IMR-90 (cell line): ENCODE data around the gene TCN1. TPM values are rescaled to one million over a fixed set of nuclear protein-coding genes. Genes with fewer than 3 reads are reported as not detected.

Experiments
- ATAC-seq: fragments of 200-7000 bp; cut with Tn5 transposase; 2 replicates; pipeline ENCODE4 v1.9.1; 2020; ENCODE audit warnings: low read depth, mild to moderate bottlenecking, moderate library complexity
- BruUV-seq: library from RNA; stranded (reverse); fragments of 400-500 nt; replicated peaks from 2 replicates; lab custom pipeline; 2021; lab: Mats Ljungman, UMichigan
- CTCF ChIA-PET: fragments of 300-600 bp; formaldehyde crosslinking; extraction: SDS; loops from one replicate; lab custom pipeline; 2021; ENCODE audit warnings: antibody characterized with exemption; lab: Yijun Ruan, JAX
- POLR2A ChIA-PET: fragments of 300-600 bp; sonication (Branson Sonifier 250); formaldehyde crosslinking; loops from one replicate; lab custom pipeline; 2022; ENCODE audit warnings: antibody characterized with exemption; ENCODE audit not compliant: unreplicated experiment; lab: Charles Lee
- DNase-seq: peaks from one replicate; pipeline ENCODE4 v3.0.0; 2013
- H2AFZ ChIP-seq: replicated peaks from 2 replicates; pipeline ENCODE3; 2013; ENCODE audit warnings: low read length, mild to moderate bottlenecking; ENCODE audit not compliant: poor library complexity
- H2AK5ac ChIP-seq: 2 replicates; pipeline ENCODE4 v1.6.1; 2013; ENCODE audit warnings: low read depth, low read length, inconsistent platforms
- H2AK9ac ChIP-seq: replicated peaks from 2 replicates; pipeline ENCODE3; 2013; ENCODE audit warnings: mild to moderate bottlenecking, low read depth, low read length, moderate library complexity; ENCODE audit not compliant: poor library complexity
- H2BK120ac ChIP-seq: 2 replicates; pipeline ENCODE4 v1.6.1; 2013; ENCODE audit warnings: low read depth, low read length, inconsistent platforms
- H2BK15ac ChIP-seq: 3 replicates; pipeline ENCODE4 v1.6.1; 2013; ENCODE audit warnings: low read depth, low read length, inconsistent platforms
- H2BK20ac ChIP-seq: 2 replicates; pipeline ENCODE4 v1.6.1; 2013; ENCODE audit warnings: low read depth, mild to moderate bottlenecking, inconsistent platforms, low read length, moderate library complexity
- H2BK5ac ChIP-seq: 2 replicates; pipeline ENCODE4 v1.6.1; 2013; ENCODE audit warnings: mild to moderate bottlenecking, low read depth, low read length, inconsistent platforms; ENCODE audit not compliant: poor library complexity, severe bottlenecking
- H3K14ac ChIP-seq: replicated peaks from 2 replicates; pipeline ENCODE4 v1.6.1; 2013; ENCODE audit warnings: low read depth, low read length, inconsistent platforms
- H3K18ac ChIP-seq: 2 replicates; pipeline ENCODE4 v1.6.1; 2013; ENCODE audit warnings: low read depth, low read length, control low read depth
- H3K23ac ChIP-seq: 2 replicates; pipeline ENCODE4 v1.6.1; 2013; ENCODE audit warnings: low read depth, low read length, inconsistent platforms
- H3K27ac ChIP-seq: 2 replicates; pipeline ENCODE4 v1.5.1; 2013; ENCODE audit warnings: mild to moderate bottlenecking, control low read depth, low read length; ENCODE audit not compliant: insufficient read depth
- H3K27me3 ChIP-seq: 2 replicates; pipeline ENCODE4 v1.6.1; 2013; ENCODE audit warnings: low read length; ENCODE audit not compliant: control insufficient read depth, insufficient read depth
- H3K36me3 ChIP-seq: 2 replicates; pipeline ENCODE4 v1.6.1; 2013; ENCODE audit warnings: low read length, mixed read lengths; ENCODE audit not compliant: control insufficient read depth, insufficient read depth
- H3K4ac ChIP-seq: 2 replicates; pipeline ENCODE4 v1.6.1; 2013; ENCODE audit warnings: low read depth, low read length, inconsistent platforms
- H3K4me1 ChIP-seq: 2 replicates; pipeline ENCODE4 v1.6.1; 2013; ENCODE audit warnings: low read length, mixed read lengths; ENCODE audit not compliant: control insufficient read depth, insufficient read depth
- H3K4me2 ChIP-seq: 2 replicates; pipeline ENCODE4 v1.6.1; 2013; ENCODE audit warnings: low read depth, mild to moderate bottlenecking, control low read depth, low read length, moderate library complexity
- H3K4me3 ChIP-seq: 2 replicates; pipeline ENCODE4 v1.5.1; 2013; ENCODE audit warnings: low read depth, mild to moderate bottlenecking, control low read depth, low read length, moderate library complexity; ENCODE audit not compliant: insufficient read depth
- H3K56ac ChIP-seq: 2 replicates; pipeline ENCODE4 v1.6.1; 2013; ENCODE audit warnings: low read length, inconsistent platforms; ENCODE audit not compliant: insufficient read depth; ENCODE audit errors: extremely low read depth
- H3K79me1 ChIP-seq, 2 experiments: 2 replicates each; pipeline ENCODE4 v1.6.1; 2013; ENCODE audit warnings: low read length in 2 of 2, inconsistent platforms in 1 of 2, low read depth in 1 of 2
- H3K9ac ChIP-seq: 2 replicates; pipeline ENCODE4 v1.6.1; 2013; ENCODE audit warnings: low read depth, low read length, control low read depth
- H3K9me1 ChIP-seq: 2 replicates; pipeline ENCODE4 v1.6.1; 2013; ENCODE audit warnings: low read length, inconsistent platforms; ENCODE audit not compliant: insufficient read depth
- H3K9me3 ChIP-seq: 2 replicates; pipeline ENCODE4 v1.6.1; 2013; ENCODE audit warnings: low read length; ENCODE audit not compliant: control insufficient read depth, insufficient read depth
- H4K20me1 ChIP-seq: 2 replicates; pipeline ENCODE4 v1.6.1; 2013; ENCODE audit warnings: low read length, inconsistent platforms; ENCODE audit not compliant: insufficient read depth
- H4K5ac ChIP-seq: 2 replicates; pipeline ENCODE4 v1.6.1; 2013; ENCODE audit warnings: mild to moderate bottlenecking, low read depth, low read length, control low read depth
- H4K8ac ChIP-seq, 2 experiments: 2 replicates each; pipeline ENCODE4 v1.6.1; 2013; ENCODE audit warnings: low read depth in 2 of 2, low read length in 2 of 2, control low read depth in 1 of 2, inconsistent platforms in 1 of 2
- H4K91ac ChIP-seq: 2 replicates; pipeline ENCODE4 v1.6.1; 2013; ENCODE audit warnings: low read depth, low read length, inconsistent platforms; ENCODE audit not compliant: insufficient read depth
- BHLHE40 ChIP-seq: fragments of 150-350 bp; IDR thresholded peaks from 2 replicates; pipeline ENCODE4 v1.6.1; 2016; ENCODE audit warnings: mild to moderate bottlenecking, low read depth, low read length
- CEBPB ChIP-seq: IDR thresholded peaks from 2 replicates; pipeline ENCODE4 v1.6.1; 2012; ENCODE audit warnings: low read depth, low read length, improper control_type of control experiment
- CHD1 ChIP-seq: IDR thresholded peaks from 2 replicates; pipeline ENCODE4 v1.6.1; 2012; ENCODE audit warnings: low read depth, low read length, improper control_type of control experiment
- CTCF ChIP-seq: conservative IDR thresholded peaks from 2 replicates; pipeline ENCODE4 v1.5.1; 2012; ENCODE audit warnings: mild to moderate bottlenecking, low read depth, low read length, improper control_type of control experiment
- ELK1 ChIP-seq: fragments of 150-350 bp; IDR thresholded peaks from 2 replicates; pipeline ENCODE4 v1.6.1; 2016; ENCODE audit warnings: low read depth, mild to moderate bottlenecking, low read length, moderate library complexity, borderline replicate concordance
- FOS ChIP-seq: fragments of 150-350 bp; IDR thresholded peaks from 2 replicates; pipeline ENCODE4 v1.6.1; 2016; ENCODE audit warnings: low read depth, low read length
- MAFK ChIP-seq: IDR thresholded peaks from 2 replicates; pipeline ENCODE4 v1.6.1; 2012; ENCODE audit warnings: low read depth, low read length, improper control_type of control experiment
- MAZ ChIP-seq: IDR thresholded peaks from 2 replicates; pipeline ENCODE4 v1.6.1; 2012; ENCODE audit warnings: low read depth, mild to moderate bottlenecking, low read length, improper control_type of control experiment, moderate library complexity, borderline replicate concordance
- MXI1 ChIP-seq: IDR thresholded peaks from 2 replicates; pipeline ENCODE4 v1.6.1; 2012; ENCODE audit warnings: low read depth, mild to moderate bottlenecking, low read length, moderate library complexity, borderline replicate concordance
- NFE2L2 ChIP-seq: fragments of 150-350 bp; IDR thresholded peaks from 2 replicates; pipeline ENCODE4 v1.6.1; 2016; ENCODE audit warnings: low read depth, mild to moderate bottlenecking, low read length
- POLR2A ChIP-seq: IDR thresholded peaks from 2 replicates; pipeline ENCODE4 v1.6.1; 2012; ENCODE audit warnings: mild to moderate bottlenecking, low read depth, low read length
- RAD21 ChIP-seq: IDR thresholded peaks from 2 replicates; pipeline ENCODE4 v1.6.1; 2012; ENCODE audit warnings: low read length, improper control_type of control experiment
- RCOR1 ChIP-seq: IDR thresholded peaks from 2 replicates; pipeline ENCODE4 v1.6.1; 2012; ENCODE audit warnings: mild to moderate bottlenecking, low read length, improper control_type of control experiment; ENCODE audit not compliant: insufficient replicate concordance
- RFX5 ChIP-seq: IDR thresholded peaks from 2 replicates; pipeline ENCODE4 v1.8.0; 2012; ENCODE audit warnings: low read depth, mild to moderate bottlenecking, low read length, moderate library complexity
- SMC3 ChIP-seq: fragments of 150-350 bp; IDR thresholded peaks from 2 replicates; pipeline ENCODE4 v1.6.1; 2016; ENCODE audit warnings: low read depth, mild to moderate bottlenecking, antibody characterized with exemption, low read length, moderate library complexity
- USF2 ChIP-seq: fragments of 150-350 bp; IDR thresholded peaks from 2 replicates; pipeline ENCODE4 v1.6.1; 2017; ENCODE audit warnings: mild to moderate bottlenecking, antibody characterized with exemption, low read length, low read depth
- WGBS, 2 experiments: methylation state at CpG; one replicate each; pipeline versions ENCODE4 v1.1.5 to v1.1.7; 2013; ENCODE audit warnings: missing lambda C conversion rate in 2 of 2; ENCODE audit not compliant: insufficient read length in 1 of 2; ENCODE audit errors: extremely low coverage in 2 of 2; 5-methylcytosine and 5-hydroxymethylcytosine counted together
- dilution Hi-C: fragments of 300-500 bp; cut with HindIII; formaldehyde crosslinking; loops from one replicate; pipeline ENCODE4 v1.14.3; 2018; ENCODE audit warnings: low sequenced_read_pairs; ENCODE audit not compliant: unreplicated experiment
- in situ Hi-C: fragments of 300-500 bp; cut with MboI; formaldehyde crosslinking; loops from 3 replicates; pipeline ENCODE4 v1.14.3; 2019; ENCODE audit warnings: low sequenced_read_pairs, inconsistent platforms, mixed read lengths
- intact Hi-C: fragments of 100-400 bp; cut with micrococcal nuclease; formaldehyde crosslinking; loops from 2 replicates; pipeline ENCODE4 v1.10.0; 2022
- polyA plus RNA-seq, 3 experiments: library from polyadenylated mRNA; depleted of rRNA; stranded (reverse); fragments of >200 nt; gene quantifications; 2 replicates each; pipeline ENCODE4 v1.2.3, GENCODE V29; 2012; ENCODE audit warnings: low replicate concordance in 1 of 3
- total RNA-seq: library from RNA; depleted of rRNA; stranded (reverse); fragments of >200 nt; gene quantifications from 2 replicates; pipeline ENCODE4 v1.2.3, GENCODE V29; 2012

TCN1 gene
- total and polyA plus RNA-seq, 2 of the 4 experiments (the other 2 are of a cell fraction), result not detected

- POLR2A ChIA-PET, result no interaction called here
- no peak overlapping the region for H3K27ac ChIP-seq
- in situ Hi-C loops, result no loop called here
- DNase-seq, result no peak
- no peak overlapping the region for H3K56ac ChIP-seq
- no peak overlapping the region for H3K4me3 ChIP-seq
- dilution Hi-C loops, result no loop called here
- no peaks in the 10 kb centered on the region for H3K9me1 ChIP-seq
- ATAC-seq, result no peak
- no peak overlapping the region for H3K18ac ChIP-seq
- no peak overlapping the region for H4K91ac ChIP-seq
- no peaks in the 10 kb centered on the region for H3K27me3 ChIP-seq
- no peaks in the 10 kb centered on the region for H3K36me3 ChIP-seq
- no peak overlapping the region for H4K5ac ChIP-seq
- H2BK120ac ChIP-seq, result no peak overlapping the region
- no peaks in the 10 kb centered on the region for H3K4me1 ChIP-seq
- no peaks in the 10 kb centered on the region for H3K9me3 ChIP-seq
- H2AFZ ChIP-seq, result no peak overlapping the region
- H3K23ac ChIP-seq, result no peak overlapping the region
- no peak overlapping the region for H3K4ac ChIP-seq
- H3K4me2 ChIP-seq, result no peak overlapping the region
- H4K8ac ChIP-seq, result no peak overlapping the region
- H2AK5ac ChIP-seq, result no peak overlapping the region
- TF ChIP-seq CTCF, result no peak
- no peak for TF ChIP-seq CEBPB
- TF ChIP-seq ELK1, result no peak
- no peak for TF ChIP-seq MXI1
- TF ChIP-seq SMC3, result no peak
- no peak for TF ChIP-seq RAD21
- TF ChIP-seq MAZ, result no peak
- TF ChIP-seq RCOR1, result no peak
- no peak for TF ChIP-seq USF2
- no peak for TF ChIP-seq RFX5
- TF ChIP-seq MAFK, result no peak
- no peak for TF ChIP-seq CHD1
- TF ChIP-seq NFE2L2, result no peak
- TF ChIP-seq FOS, result no peak
- TF ChIP-seq POLR2A, result no peak
- no peak for TF ChIP-seq BHLHE40
- H3K79me1 ChIP-seq, result no peaks in the 10 kb centered on the region
- no peaks in the 10 kb centered on the region for H4K20me1 ChIP-seq
- H3K9ac ChIP-seq, result no peak overlapping the region
- H3K14ac ChIP-seq, result no peak overlapping the region
- CTCF ChIA-PET, result no interaction called here
- no TSS peak for BruUV-seq
- WGBS, 2 experiments, result no CpG with 5 or more reads among the region's 1 CpG
- intact Hi-C loops, result no loop called here
- H2AK9ac ChIP-seq, result no peak overlapping the region
- no peak overlapping the region for H2BK20ac ChIP-seq
- H2BK5ac ChIP-seq, result no peak overlapping the region
- H2BK15ac ChIP-seq, result no peak overlapping the region
Observed at GRCh38 chr11:59865031-59865430, 1.3 kb downstream of the TCN1 start.
